Measurements from ENCODE around the gene PATL2.
"Not testable (repeated sequence)": the region's sequence is repeated elsewhere in the genome, so short reads cannot be mapped to it uniquely, and the experiment has no call there.

Gene PATL2

DNA sequence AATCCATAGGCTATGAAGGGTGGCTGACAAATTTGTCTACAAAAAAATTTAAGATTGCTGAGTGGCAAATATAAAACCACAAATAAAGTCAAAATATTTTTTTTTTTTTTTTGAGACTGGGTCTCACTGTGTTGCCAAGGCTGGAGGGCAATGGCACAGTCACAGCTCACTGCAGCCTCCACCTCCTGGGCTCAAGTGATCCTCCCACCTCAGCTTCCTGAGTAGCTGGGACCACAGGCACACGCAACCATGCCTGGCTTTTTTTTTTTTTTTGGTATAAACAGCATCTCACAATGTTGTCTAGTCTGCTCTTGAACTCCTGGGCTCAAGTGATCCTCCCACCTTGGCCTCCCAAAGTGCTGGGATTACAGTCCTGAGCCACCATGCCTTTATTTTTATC, 20.9 kb downstream of the PATL2 start:
- DNase-seq (ENCODE audit: low read depth in 2 of 2) = not testable (repeated sequence)

DNA sequence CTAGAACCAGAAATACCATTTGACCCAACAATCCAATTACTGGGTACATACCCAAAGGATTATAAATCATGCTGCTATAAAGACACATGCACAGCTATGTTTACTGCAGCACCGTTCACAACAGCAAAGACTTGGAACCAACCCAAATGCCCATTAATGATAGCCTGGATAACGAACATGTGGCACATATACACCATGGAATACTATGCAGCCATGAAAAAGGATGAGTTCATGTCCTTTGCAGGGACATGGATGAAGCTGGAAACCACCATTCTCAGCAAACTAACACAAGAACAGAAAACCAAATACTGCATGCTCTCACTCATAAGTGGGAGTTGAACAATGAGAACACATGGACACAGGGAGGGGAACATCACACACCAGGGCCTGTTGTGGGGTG, 21.8 kb downstream of the PATL2 start:
- not testable (repeated sequence) for DNase-seq (ENCODE audit: low read depth in 2 of 2)

GRCh38 chr15:44682809-44683682, 28.1 kb downstream of the PATL2 start:
- DNase-seq (ENCODE audit: low read depth in 2 of 2) = peak; percentile 62 to 63

DNA sequence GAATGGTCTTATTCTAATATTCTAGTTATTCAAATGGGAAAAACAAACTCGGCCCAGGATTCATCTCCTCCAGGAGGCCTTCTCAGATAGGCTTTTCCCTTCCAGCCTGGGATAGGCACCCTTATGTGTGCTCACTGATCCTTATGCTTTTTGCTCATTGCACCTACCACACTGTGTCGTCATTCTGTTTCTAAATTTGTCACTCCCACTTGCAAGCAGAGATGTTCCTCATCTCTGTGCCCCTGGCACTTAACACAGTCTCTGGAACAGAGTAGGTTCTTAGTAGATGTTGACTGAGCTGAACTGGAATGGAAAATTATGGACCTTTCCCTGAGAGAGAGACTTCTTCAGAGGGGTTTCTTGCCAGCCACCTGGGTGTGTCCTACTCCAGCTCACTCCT, 28.9 kb downstream of the PATL2 start:
- no peak for DNase-seq (ENCODE audit: low read depth in 2 of 2)

GRCh38 chr15:44676676-44677075, 34.4 kb downstream of the PATL2 start:
- peak in 1 of 2 donors; percentile 21 for DNase-seq (ENCODE audit: low read depth in 2 of 2)

DNA sequence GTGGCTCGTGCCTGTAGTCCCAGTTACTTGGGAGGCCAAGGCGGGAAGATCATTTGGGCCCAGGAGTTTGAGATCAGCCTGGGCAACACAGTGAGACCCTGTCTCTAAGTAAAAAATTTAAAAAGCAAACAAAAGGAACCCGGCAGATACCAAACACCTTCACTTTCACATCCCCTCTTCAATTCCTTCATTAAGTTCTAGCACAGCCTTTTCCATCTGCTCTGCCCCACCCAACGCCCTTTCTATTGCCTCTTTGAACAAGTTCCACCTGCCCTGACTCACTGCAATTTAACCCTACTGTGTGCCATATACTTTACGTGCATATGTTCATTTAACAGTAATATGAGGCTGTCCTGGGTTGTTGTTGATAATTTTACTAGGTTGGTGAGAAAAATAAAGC, 35.2 kb downstream of the PATL2 start:
- DNase-seq (ENCODE audit: low read depth in 2 of 2) = no peak

GRCh38 chr15:44673639-44674038, 37.5 kb downstream of the PATL2 start:
- DNase-seq (ENCODE audit: low read depth in 2 of 2) = no peak

DNA sequence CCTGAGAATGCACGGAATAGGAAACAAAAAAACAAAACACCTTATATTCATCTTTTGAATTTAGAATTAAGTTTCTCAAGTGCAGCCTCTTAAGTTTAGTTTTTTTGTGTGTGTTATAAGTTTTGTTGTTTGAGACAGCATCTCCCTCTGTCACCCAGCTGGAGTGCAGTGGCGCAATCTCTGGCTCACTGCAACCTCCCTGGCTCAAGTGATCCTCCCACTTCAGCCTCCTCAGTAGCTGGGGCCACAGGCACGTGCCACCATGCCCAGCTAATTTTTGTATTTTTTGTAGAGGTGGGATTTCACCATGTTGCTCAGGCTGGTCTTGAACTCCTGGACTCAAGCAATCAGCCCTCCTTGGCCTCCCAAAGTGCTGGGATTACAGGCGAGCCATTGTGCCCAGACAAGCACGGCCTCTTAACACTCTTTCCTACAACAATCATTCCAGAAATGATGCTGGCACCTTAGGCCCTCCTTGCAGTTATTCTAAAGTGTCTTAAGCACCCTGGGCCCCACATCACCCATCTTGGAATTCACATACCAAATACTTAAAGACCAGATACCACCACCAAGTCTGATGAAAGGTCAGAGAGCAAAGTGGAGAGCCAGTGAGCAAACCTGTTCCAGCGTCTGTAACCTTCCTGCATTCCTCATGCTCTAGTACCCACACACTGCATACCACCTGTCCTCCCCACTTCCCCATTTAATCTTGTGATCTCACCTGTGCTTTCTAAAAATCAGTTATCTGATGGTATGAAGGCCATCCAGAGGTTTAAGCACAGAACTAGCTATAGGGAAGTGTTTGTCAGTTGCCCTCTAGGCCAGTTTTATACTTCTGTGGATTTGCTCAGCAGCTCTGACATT, 40.8 kb downstream of the PATL2 start:
- no peak for DNase-seq (ENCODE audit: low read depth in 2 of 2)

DNA sequence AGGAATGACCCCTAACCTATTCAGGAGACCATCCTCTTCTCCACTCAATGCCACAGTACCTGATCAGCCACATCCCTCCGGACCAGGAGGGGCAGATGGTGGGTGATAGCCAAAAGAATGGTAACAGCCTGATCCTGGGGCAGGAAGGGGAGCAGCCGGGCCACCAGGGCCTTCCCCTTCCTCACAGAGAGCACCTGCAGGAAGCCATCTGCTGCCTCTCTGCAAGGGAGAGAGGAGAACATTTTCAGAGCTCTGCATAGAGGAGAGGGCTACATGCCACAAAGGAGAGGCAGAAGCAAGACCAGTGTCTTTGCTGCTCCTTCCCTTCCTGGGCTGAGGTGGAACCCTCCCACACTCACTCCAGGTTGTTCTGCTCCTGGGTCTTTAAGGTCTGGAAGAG, 42.2 kb downstream of the PATL2 start:
- DNase-seq (ENCODE audit: low read depth in 2 of 2) = no peak

GRCh38 chr15:44667039-44667360, 44.1 kb downstream of the PATL2 start:
- no peak for DNase-seq (ENCODE audit: low read depth in 2 of 2)

DNA sequence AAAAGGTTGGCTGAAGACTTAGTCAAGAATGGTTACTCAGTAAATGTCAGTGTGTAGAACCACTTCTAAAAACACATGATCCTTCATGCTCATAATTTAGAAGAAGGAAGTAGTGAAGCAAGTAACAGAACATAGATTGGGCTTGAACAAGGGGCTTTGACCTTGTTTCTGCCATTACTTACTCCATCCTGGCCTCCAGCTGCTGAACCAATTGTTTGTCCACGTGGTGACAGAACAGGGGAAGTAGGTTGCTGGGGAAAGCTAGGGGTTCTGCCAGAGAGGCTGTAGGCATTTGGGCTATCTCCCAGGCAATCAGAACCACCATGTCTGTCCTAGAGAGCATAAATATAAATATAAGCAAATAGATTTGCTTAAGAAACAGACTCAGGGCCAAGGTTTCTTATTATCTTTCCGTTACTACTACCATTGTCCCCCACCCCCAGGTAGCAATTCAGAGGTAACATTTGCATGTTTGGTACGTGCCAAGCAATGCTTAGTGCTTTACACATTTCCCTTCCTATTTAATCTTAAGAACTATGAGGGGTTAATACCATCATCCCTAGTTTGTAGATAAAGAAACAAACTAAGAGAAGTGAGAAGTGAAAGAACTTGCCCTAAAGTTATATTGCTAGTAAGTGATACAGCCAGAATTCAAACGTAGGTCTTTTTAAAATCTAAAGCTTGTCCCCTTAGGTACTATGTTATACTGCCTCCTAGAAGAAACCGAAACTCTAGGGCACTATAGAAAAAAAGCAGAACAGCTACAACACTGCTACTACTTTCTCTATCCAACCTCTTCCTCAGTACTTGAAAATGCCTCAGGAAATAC, 44.7 kb downstream of the PATL2 start:
- DNase-seq (ENCODE audit: low read depth in 2 of 2) = no peak

DNA sequence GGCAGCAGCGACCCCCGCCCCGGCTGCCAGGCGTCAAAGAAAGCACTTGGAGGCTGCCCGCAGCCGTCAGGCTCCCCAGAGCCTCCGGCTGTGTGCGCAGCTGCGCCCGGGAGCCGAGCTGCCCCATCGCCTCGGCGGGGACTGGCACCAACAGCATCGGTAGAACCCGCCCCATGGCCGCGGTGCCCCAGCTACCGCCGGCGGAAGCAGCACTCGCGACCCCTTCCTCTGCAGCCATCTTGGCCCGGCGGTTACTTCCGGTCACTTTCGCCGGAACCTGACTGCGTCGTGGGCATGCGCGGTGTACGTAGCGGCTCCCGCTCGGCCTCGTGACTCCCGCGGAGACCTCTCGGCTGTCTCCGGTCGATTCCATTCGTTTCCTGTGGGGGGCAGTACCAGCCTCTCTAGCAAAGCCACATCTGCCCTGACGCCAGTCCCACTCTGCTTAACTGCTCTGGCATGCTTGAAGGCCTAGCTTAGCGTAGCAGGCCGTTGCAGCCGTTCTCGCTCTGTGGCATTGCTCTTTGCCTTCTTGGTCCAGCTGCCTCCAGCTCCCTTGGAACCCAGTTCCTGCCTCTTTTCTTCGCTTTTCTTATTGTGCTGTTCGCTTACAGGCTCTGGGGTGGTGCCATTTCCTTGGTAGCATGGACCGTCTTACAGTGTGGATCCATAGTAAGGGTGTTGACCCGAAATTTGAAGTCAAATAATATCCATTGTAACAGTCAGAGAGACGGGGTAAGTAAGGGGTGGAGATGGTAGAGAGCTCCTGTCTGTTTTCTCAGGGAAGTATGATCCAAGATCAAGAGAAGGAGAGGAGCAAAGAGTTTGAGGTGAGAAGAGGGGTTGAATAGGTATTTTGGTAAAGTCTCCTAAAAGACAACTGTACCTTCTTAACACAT, 47.5 kb downstream of the PATL2 start, which contains the start of gene SPG11:
TSS of gene SPG11 (minus strand) at position 253 of the 899 bp plus-strand sequence. CDS start at position 238, 15 bp downstream.
- DNase-seq (ENCODE audit: low read depth in 2 of 2) = peak; percentile 93 to 97

- DNase-seq (ENCODE audit: low read depth in 2 of 2) = peak; percentile 72 to 75
Observed at GRCh38 chr15:44662478-44663409, 48.4 kb downstream of the PATL2 start.

- no peak for DNase-seq (ENCODE audit: low read depth in 2 of 2)
Observed at GRCh38 chr15:44661576-44661975, 49.5 kb downstream of the PATL2 start.

DNA sequence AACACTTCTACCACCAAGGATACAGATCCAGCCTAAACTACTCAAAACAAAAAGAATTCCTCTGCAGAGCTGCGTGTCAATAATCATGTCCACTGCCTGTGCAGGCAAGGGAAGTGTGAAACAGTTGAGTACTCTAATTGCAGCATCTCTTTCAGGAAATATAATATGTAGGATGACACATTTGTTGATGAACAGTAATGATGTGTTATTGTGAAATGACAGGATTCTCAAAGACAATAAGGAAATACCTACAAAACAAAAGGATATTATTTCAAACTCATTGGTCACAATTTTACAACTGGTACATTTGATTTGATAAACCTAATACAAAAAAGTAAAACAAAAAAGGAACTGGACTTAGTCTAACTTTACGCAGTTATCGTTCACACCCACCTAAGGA, 52.1 kb downstream of the PATL2 start:
- DNase-seq (ENCODE audit: low read depth in 2 of 2) = no peak

- DNase-seq (ENCODE audit: low read depth in 2 of 2) = no peak
Observed at GRCh38 chr15:44657378-44657777, 53.7 kb downstream of the PATL2 start.

DNA sequence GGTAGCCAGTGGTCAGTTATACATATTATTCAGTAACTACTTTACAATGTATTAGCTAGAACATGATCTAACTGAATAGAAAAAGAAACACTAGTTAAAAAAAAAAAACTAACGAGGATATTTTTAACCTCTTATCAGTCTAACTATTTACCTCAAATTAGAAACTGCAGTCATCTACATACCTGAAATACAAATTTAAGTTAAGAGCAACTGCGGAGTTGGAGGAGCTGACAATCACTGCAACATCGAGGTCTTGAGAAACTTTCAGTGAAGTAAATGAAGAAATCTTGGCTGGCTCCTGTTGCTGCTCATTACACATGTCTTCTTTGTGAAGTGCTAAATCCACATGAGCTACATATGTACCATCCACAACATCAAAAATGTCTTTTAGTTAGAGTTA, 54.2 kb downstream of the PATL2 start:
- no peak for DNase-seq (ENCODE audit: low read depth in 2 of 2)

DNA sequence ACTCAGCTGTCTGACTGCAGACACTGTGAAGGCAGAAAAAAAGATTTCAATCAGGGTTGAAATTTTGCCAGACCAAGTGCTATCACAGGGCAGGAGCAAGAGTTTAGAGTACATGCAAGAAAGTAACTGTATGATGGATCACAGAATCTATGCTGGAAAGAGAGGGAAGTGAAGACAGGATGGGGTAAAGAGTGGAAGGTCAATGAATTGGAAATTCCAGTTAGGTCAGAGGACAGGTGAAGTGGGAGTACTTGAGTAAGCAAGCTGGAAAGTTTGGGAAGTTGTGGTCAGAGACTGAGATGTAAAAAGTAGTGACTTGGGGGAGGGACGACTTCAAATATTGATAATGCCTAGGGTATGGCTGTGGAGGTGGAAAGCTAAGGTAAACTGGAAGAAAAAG, 54.8 kb downstream of the PATL2 start:
- DNase-seq (ENCODE audit: low read depth in 2 of 2) = no peak

DNA sequence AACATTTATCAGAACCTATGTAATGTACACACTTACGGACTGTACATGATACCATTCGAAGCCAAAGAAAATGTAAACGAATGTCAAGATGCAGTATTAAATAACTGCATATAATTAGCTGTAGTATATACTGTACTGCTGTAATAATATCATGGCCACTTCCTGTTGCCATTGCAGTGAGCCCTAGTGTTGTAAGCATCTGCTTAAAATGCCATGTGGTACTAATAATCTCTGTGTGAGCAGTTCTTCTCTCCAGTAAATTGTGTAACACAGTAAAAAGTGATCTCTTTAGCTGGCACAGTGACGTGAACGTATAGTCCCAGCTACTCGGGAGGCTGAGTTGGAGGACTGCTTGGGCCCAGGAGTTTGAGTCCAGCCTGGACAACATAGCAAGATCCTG, 56.3 kb downstream of the PATL2 start:
- DNase-seq (ENCODE audit: low read depth in 2 of 2) = no peak

DNA sequence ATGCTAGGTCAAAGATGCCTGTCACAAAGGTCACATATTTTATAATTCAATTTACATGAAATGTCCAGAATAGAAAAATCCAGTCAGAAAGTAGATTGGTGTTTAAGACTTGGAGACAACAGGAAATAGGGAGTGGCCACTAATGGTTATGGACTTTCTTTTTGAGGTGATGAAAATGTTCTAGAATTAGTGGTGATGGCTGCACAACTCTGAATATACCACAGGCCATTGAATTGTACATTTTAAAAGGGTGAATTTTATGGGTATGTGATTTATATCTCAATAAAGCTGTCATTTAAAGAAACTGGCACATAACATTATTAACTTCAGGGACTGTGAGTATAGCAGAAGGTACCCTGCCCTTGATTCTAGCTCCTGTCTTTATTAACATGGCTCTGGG, 63.5 kb downstream of the PATL2 start:
- no peak for DNase-seq (ENCODE audit: low read depth in 2 of 2)

All from stimulated activated CD8-positive, alpha-beta memory T cell treated with anti-CD3 and anti-CD28 coated beads, Interleukin-7, amount 100 ng/mL, for 4 hours (primary cell).